ENCODE data around the gene PKD2.
A peak's percentile ranks its signal among the peaks of the same experiment; 100 is the strongest.

The PKD2 gene

DNA sequence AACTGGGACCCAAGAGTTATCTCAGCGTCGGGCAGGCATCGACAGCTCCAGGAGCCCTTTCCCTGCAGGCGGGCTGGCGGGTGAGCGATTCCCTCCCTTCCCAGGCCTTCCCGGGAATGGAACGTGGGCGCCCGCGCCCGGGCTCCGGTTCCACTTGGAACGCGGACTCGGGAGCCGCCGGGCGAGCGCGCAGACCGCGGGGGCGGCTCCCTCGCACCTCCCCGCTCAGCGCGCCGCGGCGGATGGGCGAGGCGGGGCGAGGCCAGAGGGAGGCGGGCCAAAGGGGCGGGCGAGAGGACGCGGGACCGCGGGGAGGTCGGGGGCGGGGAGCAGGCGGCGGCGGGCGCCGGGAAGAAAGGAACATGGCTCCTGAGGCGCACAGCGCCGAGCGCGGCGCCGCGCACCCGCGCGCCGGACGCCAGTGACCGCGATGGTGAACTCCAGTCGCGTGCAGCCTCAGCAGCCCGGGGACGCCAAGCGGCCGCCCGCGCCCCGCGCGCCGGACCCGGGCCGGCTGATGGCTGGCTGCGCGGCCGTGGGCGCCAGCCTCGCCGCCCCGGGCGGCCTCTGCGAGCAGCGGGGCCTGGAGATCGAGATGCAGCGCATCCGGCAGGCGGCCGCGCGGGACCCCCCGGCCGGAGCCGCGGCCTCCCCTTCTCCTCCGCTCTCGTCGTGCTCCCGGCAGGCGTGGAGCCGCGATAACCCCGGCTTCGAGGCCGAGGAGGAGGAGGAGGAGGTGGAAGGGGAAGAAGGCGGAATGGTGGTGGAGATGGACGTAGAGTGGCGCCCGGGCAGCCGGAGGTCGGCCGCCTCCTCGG is at the start of gene PKD2:
Gene PKD2 (plus strand): TSS at position 332 of the 818 bp plus-strand sequence. CDS start 99 bp downstream, at position 431.
- peak; percentile 44 to 53 for DNase-seq (ENCODE audit: low read depth in 2 of 2)

DNA sequence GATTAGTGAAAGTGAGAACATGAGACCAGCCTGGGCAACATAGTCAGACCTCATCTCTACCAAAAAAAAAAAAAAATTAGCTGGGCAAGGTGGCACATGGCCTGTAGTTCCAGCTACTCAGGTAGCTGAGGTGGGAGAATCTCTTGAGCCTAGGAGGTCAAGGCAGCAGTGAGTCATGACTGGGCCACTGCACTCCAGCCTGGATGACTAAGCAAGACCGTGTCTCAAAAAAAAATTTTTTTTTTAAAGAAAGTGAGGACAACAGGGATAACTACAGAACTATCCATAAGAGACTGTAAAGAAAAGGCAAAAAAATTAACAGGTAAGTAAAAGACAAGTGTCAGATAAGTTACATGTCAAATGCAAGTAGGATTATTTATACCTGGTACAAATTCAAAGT is 45.4 kb upstream of the PKD2 start:
- no peak for DNase-seq (ENCODE audit: low read depth in 2 of 2)

DNA sequence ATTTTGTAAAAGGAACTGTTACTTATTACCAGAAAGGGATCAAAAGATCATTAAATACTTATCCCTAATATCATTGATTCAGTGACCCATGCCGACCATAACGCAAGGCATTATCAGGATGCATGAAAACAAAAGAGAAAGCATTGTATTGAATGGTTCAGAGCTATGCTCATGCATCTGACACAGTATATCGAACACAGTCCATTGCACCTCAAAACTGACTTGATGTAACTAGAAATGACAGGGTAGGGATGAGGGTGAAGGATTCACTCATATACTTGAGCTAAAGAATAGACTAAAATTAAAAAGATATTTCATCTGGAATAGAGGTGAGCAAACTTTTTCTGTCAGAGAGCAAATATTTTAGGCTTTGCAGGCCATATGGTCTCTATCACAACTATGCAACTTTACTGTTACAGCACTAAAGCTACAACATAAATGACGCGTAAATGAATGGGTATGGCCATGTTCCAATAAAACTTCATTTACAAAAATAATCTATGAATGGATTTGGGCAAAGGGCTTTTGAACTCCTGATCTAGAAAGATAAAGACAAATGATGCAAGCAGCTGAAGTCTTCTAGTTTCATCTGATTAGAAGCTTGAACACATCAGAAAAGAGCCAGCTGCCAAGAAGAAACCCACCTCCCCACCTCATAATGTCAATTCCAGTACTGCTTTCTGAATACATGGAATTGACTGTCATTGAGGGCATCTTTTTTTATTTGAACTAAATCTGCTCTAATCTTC is 44.9 kb upstream of the PKD2 start:
- DNase-seq (ENCODE audit: low read depth in 2 of 2) = no peak

DNA sequence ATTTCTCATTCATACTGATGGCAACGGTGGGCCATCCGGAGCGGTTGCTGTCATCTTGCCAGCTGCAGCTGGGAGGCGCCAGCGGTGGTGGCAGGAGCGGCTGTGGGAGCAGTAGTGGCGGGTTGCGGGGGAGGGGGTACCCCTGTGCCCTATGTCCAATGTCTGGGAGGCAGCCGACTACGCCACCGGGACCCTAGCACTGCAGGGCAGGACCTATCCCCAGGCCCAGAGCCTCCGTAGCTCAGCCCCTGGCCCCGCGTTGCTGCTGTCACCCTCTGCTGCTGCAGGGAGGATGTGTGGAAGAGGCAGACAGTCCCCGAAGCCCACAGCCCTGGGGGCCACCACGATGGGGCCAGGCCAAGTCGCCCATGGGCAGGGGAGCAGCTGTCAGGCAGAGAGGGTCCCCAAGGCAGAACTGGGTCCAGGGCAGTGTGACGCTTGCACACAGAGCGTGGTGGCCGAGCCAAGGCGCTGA is 41.9 kb upstream of the PKD2 start:
- DNase-seq (ENCODE audit: low read depth in 2 of 2) = no peak

DNA sequence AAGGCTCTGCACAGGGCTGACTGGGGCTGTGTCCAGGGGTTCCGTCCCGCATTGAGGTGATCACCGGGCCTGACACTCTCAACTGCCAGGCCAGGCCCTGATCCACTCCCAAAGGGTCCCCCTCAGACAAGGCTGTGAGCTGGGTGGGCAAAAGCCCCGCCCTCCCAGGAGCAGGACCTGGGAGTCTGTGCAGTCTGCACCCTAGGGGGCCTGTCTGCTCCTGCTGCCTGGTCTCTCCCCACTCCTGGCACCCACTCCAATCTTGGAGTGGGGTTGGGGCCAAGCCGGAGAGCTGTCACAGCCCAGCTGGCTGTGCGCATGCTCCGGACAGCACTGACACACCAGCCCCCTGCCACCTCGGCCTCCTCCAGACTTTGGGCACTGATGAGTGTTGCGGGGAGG is 41.3 kb upstream of the PKD2 start:
- no peak for DNase-seq (ENCODE audit: low read depth in 2 of 2)

DNA sequence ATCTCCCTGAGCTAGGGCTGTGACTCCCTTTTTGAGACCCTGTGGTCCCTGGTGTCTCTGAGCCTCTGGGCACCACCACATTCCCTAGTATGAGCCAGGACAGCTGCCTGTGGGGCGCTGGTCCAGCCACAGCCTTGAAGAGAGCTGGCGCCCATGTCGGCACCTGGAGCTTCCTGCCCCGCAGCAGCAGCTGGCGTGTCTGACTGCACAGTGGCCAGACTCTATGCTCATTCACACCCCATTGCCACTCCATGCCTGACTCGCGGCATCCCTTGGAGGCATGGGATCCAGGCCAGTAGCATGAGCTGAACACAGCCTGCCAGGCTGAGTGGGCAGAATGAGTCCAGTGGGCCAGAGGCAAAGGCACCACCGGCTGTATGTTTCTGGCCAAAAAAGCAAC is 40.2 kb upstream of the PKD2 start:
- no peak for DNase-seq (ENCODE audit: low read depth in 2 of 2)

DNA sequence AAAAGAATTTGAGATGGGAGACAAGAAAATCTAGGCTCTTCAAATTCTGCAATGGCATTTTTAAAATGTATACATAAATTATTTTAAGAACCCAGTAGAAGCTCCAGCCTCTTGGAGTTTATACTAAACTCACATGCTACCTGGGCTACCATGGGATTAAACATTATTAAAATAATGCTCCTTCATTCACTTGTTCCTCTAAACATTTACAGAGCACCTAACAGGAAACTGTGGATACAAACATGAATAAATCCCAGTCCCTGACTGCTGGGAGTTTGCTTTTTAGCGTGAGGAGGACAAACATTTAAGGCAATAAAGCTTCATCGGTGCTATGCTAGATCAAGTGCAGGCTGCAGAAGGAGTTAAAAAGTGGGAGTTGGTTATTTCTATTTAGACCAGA is 37.3 kb upstream of the PKD2 start:
- DNase-seq (ENCODE audit: low read depth in 2 of 2) = no peak

DNA sequence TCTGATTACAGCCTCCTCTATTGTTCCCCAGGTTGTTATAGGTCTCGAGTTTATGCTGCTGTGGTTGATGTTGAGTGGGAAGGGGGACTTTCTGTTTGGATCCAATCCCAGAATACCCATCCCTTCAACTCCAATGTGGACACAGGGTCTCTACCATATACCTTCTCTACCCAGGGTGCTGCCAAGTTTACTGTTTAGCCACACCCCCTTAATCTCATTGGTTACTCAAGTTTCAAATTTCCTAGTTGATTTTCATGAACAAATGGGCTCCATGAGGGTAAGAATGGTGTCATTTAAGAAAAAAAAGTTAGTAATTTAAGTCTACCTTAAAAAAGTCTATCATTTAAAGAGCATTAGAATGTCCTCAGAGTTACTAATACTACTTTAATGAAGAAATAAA is 35.6 kb upstream of the PKD2 start:
- no peak for DNase-seq (ENCODE audit: low read depth in 2 of 2)

DNA sequence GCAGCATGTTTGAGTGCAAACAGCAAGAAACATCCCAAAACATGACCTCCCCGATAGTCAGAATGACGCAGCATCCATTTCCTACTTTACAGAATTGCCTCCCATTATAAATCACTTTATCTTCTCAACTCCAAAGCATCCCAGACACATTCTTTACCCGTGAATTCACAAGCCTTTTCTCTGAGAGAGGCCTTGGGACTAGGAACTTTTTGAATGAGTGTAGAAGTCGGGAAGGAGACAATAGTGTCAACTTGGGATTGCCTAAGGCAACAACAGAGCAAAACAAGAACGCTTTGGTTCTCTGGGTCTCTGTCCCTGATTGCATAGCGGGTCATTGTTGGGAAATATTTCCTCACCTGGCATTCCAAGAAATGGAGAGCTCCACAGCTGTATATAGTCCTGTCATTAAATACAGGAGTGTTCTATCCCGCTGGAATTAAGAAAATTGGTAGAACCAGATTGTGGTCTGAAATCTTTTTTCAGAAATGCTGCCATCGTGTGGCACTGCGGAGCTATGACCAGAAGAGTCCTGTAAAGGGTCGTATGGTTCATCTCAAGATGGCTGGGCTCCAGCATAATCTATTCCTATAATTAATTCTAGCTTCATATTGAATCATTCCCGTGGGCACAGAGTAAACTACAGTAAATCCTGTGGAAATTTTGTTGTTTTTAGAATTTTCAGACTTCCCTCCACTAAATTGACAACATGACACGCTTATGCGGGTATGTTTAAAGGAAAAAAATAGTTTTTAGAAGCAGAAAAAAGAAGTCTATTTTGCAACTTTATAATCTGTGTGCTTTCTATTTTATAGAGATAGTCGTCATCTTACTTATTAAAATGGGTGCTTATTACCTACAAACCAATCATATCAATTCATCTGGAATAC is 33.9 kb upstream of the PKD2 start:
- DNase-seq (ENCODE audit: low read depth in 2 of 2) = peak; percentile 85 to 86

DNA sequence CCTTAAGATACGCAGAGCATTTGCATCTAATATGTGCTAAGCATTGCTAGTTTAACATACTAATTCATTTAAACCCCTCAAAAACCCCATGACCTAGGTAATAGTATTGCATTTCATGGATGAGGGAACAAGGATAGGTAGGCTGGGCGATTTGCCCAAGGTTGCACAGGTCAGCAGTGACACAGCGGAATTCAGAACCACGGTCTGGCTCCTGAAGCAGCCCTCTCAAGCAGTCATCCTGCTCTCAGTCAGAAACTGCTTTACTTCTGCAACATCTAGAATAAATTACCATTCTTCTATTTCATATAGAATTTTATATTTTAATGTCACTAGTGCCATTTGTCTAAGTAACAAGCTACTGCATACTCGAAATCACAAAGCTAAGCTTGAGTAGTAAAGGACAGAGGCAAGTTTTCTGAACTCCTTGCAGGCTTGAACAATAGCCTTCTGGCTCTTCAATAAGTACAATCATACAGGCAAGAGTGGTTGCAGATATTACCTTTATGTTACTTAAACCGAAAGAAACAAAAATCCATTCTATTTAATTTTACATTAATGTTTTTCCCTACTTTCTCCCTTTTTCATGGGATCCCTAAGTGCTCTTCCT is 32.5 kb upstream of the PKD2 start:
- DNase-seq (ENCODE audit: low read depth in 2 of 2) = no peak

DNA sequence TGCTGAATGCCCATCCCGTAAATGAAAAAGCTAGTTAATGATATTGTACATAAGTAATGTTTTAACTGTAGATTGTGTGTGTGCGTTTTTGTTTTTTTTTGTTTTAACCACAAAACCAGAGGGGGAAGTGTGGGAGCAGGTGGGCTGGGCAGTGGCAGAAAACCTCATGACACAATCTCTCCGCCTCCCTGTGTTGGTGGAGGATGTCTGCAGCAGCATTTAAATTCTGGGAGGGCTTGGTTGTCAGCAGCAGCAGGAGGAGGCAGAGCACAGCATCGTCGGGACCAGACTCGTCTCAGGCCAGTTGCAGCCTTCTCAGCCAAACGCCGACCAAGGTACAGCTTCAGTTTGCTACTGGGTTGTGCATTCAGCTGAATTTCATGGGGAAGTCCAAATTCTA is 32.0 kb upstream of the PKD2 start, which contains the start of gene SPP1:
Gene SPP1 (plus strand): TSS at position 249 of the 400 bp plus-strand sequence. CDS start 1,182 bp downstream, outside the sequence.
- no peak for DNase-seq (ENCODE audit: low read depth in 2 of 2)

DNA sequence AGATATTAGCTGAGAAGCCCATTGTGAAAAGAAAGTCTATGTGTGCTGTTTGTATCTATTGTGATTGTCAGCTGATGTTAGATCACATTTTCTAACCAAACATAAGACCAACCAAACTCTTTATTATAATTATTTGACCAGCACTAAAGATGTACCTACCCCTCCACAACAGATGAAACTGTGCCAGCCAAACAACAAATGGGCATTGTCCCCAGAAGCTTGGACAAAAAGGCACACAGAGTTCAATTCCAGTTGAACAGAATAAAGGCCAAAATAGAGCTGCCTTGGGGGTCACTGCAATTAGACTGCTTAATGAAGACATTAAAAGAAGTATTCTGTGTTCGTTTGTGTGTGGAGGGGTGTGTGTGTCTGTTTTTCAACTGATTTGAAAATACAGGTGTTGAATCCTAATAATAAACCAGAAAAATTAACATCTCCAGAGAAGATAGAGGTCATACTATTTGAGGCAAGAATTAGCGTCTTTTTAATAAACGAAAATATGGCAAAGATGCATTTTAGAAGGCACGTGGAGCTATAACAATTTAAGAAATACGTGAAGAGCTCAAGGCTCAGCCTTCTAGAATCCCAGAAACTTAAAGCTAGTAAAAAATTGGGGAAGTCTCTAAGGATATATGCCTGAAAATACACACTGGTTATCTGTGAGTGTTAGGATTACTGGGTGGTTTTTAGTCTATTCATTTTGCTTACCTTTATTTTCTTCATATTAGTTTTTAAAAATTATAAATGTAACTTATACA is 29.7 kb upstream of the PKD2 start:
- no peak for DNase-seq (ENCODE audit: low read depth in 2 of 2)

DNA sequence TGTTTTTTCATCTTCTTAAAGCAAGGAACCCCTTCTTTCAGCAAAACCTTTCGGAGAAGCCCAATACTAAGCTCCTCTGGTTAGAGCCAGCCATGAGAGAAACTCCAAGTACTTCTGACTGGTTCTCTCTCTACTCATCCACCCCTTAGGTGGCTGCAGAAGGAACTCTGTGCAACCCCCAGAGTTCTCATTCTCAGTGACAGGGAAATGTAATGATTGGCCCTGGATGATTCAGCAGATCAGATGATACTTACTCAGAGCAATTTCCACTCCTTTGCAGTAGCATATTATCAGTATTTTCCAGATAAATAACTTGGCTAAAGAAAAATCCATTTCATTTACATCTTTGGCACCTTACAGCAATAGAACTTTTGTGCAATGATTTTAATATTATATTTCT is 28.8 kb upstream of the PKD2 start:
- no peak for DNase-seq (ENCODE audit: low read depth in 2 of 2)

DNA sequence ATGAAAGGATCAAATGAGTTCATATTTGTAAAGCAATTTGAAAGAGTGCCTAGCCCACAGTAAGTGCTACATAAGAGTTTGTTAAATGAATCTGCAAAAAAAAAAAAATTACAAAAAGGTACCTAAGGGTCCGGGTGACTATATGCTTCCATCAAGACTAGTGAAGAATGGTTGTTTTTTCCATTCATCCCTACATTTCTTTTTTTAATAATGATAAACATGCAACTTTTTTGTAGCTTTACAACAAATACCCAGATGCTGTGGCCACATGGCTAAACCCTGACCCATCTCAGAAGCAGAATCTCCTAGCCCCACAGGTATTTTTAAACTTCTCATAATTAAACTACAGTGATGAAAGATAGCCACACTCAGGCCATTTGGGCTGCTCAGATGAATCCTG is 27.6 kb upstream of the PKD2 start:
- no peak for DNase-seq (ENCODE audit: low read depth in 2 of 2)

DNA sequence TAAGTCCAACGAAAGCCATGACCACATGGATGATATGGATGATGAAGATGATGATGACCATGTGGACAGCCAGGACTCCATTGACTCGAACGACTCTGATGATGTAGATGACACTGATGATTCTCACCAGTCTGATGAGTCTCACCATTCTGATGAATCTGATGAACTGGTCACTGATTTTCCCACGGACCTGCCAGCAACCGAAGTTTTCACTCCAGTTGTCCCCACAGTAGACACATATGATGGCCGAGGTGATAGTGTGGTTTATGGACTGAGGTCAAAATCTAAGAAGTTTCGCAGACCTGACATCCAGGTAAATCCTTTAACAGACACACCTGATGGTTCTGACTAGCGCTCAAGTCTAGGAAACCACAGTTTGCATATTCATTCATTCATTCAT is 25.9 kb upstream of the PKD2 start:
- no peak for DNase-seq (ENCODE audit: low read depth in 2 of 2)

DNA sequence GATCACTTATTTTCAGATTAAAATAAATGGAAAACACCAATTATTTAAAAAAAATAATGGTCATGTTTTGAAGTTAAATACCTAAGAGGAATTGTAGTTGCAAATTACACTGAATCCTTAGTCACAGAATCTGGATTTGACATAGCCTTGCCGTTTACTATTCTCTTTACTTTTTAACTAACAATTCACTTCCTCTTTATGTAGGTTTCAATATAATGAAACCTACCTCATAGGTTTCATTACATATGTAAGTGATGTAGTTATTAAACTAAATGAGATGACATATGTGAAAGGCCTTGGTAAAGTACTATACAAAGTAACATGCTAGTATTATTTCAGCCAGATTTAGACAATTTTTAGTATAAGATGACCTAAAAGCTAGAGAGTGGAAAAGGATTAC is 25.4 kb upstream of the PKD2 start:
- no peak for DNase-seq (ENCODE audit: low read depth in 2 of 2)

DNA sequence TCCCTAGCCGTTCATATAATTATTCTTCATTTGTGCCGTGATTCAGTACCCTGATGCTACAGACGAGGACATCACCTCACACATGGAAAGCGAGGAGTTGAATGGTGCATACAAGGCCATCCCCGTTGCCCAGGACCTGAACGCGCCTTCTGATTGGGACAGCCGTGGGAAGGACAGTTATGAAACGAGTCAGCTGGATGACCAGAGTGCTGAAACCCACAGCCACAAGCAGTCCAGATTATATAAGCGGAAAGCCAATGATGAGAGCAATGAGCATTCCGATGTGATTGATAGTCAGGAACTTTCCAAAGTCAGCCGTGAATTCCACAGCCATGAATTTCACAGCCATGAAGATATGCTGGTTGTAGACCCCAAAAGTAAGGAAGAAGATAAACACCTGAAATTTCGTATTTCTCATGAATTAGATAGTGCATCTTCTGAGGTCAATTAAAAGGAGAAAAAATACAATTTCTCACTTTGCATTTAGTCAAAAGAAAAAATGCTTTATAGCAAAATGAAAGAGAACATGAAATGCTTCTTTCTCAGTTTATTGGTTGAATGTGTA is 24.9 kb upstream of the PKD2 start:
- no peak for DNase-seq (ENCODE audit: low read depth in 2 of 2)

DNA sequence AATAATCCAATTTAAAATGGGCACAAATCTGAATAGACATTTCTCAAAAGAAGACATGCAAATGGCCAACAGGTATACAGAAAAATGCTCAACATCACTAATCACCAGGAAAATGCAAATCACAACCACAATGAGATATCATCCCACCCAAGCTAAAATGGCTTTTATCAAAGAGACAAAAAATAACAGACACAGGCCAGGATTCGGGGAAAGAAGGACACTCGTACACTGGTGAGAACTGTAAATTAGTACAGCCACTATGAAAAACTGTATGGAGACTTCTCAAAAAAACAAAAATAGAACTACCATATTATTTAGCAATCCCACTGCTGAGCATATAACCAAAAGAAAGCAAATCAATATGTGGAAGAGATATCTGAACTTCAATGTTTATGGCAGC is 23.4 kb upstream of the PKD2 start:
- DNase-seq (ENCODE audit: low read depth in 2 of 2) = no peak

DNA sequence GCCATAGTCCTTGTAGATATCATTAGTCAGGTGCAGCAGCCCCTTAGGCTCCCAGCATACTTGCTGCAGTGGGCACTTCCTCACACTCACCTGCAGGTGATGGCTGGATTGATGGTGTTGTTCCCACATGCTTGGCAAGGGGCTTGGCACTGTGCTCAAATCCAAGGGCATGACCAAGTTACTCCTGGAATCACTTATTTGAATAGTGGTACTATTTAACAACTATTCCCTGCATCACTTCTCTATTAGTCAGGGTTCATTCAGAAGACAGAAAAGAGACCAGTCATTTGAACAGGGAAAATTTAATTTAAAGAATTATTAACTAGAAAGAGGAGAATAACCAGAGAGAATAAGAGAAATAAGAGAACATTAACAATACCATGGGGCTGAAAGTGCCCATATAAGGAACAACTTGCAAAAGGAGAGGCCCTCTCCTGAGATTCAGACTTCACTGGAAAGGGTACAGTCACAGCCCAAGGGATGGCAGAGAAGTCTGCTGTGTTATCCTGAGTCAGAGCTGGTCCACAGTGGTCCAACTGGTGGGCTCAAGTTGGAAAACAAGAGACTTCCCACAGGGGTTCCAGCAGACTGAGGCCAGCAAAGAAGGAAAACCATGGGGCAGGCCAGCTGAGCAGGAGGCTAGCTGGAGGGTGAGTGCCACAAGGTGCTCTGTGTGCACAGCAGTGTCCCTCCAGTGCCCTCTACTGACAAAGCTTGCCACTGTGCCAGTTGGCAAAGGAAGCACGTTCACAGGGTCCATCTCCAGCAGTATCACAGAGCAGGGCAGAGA is 22.1 kb upstream of the PKD2 start:
- DNase-seq (ENCODE audit: low read depth in 2 of 2) = no peak

DNA sequence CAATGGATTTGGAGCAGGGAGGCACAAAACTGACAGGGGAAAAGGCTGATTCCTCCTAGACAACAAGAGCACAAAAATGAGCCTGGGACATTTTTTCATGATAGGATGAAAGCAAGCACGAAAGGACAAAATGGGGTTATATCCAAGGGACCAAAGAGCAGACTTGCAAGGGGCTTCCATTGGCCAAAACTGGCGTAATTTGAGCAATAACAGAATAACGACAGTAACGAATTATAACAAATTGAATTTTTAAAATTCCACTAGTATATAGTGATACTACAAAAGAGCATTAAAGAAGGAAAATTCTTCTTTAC is 21.6 kb upstream of the PKD2 start:
- DNase-seq (ENCODE audit: low read depth in 2 of 2) = no peak

Data from fibroblast of skin of left quadriceps (primary cell).